RWPE1 (cell line): Measurements from ENCODE around the gene HNRNPA0.

Experiments used
- CTCF ChIA-PET: fragments of 350-600 bp; sonication (Branson Sonifier 250); formaldehyde crosslinking; extraction: SDS; loops from one replicate; lab custom pipeline; 2021; lab: Yijun Ruan, JAX
- POLR2A ChIA-PET: fragments of 400-600 bp; formaldehyde crosslinking; extraction: SDS; loops from one replicate; lab custom pipeline; 2020; ENCODE audit warnings: antibody characterized with exemption; ENCODE audit not compliant: low non-redundant PET; lab: Yijun Ruan, JAX
- DNase-seq: peaks from one replicate; pipeline ENCODE4 v3.0.0; 2012; ENCODE audit warnings: low spot score
- H3K27ac ChIP-seq: fragments of 450-650 bp; 2 replicates; pipeline ENCODE4 v1.5.1; 2017
- TF ChIP-seq, protein P1 (sequence below): fragments of 450-650 bp; conservative IDR thresholded peaks from 2 replicates; pipeline ENCODE4 v1.5.1; 2017; ENCODE audit warnings: low read depth, mild to moderate bottlenecking

The HNRNPA0 gene

DNA sequence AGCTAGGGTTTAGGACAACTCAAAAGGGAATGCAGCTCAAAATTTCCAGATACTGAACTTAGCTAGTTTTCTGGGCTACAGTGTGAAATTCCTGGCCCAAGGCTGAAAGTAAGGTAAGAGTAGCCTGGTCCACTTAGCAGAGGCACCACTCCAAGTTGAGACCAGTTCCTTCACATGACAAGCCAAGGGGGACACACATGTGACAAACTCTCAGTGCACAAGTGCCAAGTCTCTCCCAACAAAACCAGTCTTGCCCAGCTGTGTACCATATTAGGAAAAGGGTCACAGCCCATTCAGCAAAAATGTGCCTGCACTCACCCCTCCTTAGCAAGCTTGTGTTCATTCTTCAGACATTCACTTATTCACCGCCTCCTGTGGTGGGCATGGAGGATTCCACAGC, 46.1 kb downstream of the HNRNPA0 start:
- POLR2A ChIA-PET, result no interaction called here
- CTCF ChIA-PET, result interaction anchor here (0.6 to 0.9 kb wide), 2 partner anchors 48 to 282 kb away, joined by 4 read pairs; no protein-coding TSS in a partner anchor
- no peak overlapping the region for H3K27ac ChIP-seq
- no peak for DNase-seq
- TF ChIP-seq, protein P1, sequence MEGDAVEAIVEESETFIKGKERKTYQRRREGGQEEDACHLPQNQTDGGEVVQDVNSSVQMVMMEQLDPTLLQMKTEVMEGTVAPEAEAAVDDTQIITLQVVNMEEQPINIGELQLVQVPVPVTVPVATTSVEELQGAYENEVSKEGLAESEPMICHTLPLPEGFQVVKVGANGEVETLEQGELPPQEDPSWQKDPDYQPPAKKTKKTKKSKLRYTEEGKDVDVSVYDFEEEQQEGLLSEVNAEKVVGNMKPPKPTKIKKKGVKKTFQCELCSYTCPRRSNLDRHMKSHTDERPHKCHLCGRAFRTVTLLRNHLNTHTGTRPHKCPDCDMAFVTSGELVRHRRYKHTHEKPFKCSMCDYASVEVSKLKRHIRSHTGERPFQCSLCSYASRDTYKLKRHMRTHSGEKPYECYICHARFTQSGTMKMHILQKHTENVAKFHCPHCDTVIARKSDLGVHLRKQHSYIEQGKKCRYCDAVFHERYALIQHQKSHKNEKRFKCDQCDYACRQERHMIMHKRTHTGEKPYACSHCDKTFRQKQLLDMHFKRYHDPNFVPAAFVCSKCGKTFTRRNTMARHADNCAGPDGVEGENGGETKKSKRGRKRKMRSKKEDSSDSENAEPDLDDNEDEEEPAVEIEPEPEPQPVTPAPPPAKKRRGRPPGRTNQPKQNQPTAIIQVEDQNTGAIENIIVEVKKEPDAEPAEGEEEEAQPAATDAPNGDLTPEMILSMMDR, result no peak

DNA sequence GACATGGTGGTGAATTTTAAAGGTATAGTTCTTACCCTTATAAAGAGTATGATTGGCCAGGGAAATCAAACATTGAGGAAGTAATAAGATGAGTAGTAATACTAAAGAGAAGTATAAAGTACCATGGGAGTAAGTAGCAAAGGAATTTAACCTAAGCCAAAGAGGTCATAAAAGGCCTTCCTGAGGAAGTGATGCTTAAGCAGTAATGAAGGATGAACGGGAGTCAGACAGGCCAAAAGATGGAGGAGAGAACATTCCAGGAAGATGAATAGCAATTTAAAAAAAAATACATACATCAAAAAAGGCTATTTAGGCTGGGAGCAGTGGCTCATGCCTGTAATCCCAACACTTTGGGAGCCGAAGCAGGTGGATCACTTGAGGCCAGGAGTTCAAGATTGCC, 47.3 kb downstream of the HNRNPA0 start:
- TF ChIP-seq, protein P1, result no peak
- no peak for DNase-seq
- ChIA-PET CTCF (no interaction called here), POLR2A (no interaction called here)
- H3K27ac ChIP-seq, result no peak overlapping the region

DNA sequence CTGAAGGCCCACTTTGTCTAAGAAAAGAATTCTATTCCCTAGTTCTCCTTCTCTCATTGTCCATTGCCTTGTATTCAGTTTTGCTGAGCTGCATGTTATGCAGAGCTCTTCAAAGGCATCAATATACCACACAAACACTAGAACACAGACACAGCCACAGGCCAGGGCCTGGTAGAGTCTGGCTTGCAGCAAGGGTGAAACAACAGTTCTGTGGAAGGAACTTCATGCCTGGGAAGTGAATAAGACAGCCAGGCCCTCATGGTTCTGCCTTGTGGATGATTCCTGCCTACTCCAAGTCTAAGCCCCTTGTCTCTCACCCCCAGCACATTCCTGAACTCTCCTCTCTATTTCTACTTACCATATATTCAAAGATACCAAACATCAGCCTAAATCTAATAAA, 49.1 kb downstream of the HNRNPA0 start:
- ChIA-PET POLR2A (no interaction called here), CTCF (interaction anchor here (1.0 kb wide), 1 partner anchor 11 kb away, joined by 6 read pairs; no protein-coding TSS in a partner anchor)
- no peak for DNase-seq

DNA sequence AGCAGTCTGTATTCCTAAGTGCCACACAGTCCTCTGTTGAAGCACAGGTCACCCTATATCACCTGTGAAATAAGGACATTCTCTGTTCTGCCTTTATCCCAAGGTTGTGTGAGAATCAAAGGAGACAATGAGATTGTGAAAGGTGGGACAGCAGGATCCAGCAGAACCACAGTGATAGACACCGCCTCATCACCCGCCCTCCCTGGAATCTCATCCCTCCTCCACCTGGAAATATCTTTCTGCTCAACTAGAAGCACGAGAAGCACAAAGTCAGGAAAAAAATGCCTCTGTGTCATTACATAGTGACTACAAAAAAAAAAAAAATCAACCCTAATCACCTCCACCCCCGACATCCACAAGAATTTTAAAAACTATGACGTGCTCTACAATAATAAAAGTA, 50.6 kb downstream of the HNRNPA0 start:
- no peak for DNase-seq
- POLR2A ChIA-PET, result no interaction called here
- TF ChIP-seq, protein P1, result no peak
- CTCF ChIA-PET, result interaction anchor here (0.6 kb wide), 1 partner anchor 1373 kb away, joined by 6 read pairs; no protein-coding TSS in a partner anchor
- H3K27ac ChIP-seq, result no peak overlapping the region

More for the DNA sequence above, 49.1 kb downstream of the HNRNPA0 start:
- TF ChIP-seq, protein P1, result no peak
- no peak overlapping the region for H3K27ac ChIP-seq

DNA sequence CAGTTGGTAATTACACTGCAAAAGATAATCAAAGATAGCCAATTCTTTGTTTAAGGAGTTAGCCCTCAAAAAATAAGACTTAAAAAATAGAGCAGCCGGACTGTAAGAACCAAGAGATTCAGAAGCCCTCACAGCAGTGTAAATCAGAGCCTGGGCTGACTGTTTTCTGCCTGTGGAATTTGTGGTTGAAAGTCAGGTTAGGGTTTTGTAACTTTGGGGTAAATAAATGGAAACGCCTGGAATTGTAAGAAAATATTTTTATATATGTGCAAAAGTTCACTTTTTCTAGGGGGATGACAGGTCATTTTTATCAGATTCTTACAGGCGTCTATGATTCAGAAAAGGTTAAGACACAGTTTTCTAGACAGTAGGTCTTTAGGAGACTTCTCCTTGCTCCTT, 53.9 kb downstream of the HNRNPA0 start:
- CTCF ChIA-PET, result no interaction called here
- POLR2A ChIA-PET, result no interaction called here
- TF ChIP-seq, protein P1, result no peak
- no peak for DNase-seq
- no peak overlapping the region for H3K27ac ChIP-seq

DNA sequence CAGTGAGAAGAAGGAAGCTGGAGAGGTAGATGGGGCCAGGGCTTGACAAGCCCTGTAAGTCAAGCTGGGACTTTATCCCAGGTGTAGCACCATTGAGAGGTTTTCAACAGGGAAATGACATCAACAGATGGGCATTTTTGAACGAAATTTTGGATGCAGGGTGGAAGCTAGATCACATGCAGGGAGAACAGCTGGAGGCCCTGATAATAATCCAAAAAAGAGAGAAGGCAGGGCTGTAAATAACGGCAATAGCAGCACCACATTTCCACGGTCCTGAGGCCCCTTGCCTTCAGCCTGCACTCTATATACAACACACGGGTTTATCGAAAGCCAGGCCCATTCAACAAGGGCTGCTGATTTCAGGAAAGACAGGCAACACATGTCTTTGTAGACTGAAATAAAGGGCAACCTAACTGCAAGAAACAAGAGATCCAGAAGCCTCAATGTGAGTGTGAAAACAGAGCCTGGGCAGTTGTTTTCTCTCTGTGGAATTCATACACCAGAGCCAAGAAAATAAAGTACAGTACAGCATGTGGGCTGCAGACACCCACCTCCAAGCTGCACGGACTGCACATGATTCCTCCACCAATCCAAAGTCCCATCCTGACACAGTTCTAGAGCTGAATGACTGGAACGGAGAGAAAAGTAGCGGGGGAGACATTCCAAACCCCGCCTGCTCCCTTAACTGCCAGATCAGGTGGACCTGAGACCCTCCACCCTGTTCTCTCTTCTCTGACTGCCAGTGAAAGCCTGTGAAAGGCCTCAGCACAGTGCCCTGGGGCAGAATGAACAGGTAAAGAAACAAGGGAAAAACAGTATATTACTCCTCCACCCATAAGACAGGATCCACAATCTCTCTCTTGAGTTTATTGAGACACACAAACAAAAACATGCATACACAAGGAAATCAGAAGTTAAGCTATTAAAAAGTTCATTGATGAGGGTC, 54.6 kb downstream of the HNRNPA0 start:
- ChIA-PET CTCF (no interaction called here), POLR2A (no interaction called here)
- DNase-seq, result no peak
- TF ChIP-seq, protein P1, result no peak
- no peak overlapping the region for H3K27ac ChIP-seq
